NOMO-1 (cell line): ENCODE data around the gene TRMT44.

ENCODE experiments used
- DNase-seq, 2 experiments: peaks; one replicate each; lab custom pipeline; 2025; ENCODE audit not compliant: unreplicated experiment in 2 of 2; lab: John Stamatoyannopoulos, UW

Gene TRMT44

DNA sequence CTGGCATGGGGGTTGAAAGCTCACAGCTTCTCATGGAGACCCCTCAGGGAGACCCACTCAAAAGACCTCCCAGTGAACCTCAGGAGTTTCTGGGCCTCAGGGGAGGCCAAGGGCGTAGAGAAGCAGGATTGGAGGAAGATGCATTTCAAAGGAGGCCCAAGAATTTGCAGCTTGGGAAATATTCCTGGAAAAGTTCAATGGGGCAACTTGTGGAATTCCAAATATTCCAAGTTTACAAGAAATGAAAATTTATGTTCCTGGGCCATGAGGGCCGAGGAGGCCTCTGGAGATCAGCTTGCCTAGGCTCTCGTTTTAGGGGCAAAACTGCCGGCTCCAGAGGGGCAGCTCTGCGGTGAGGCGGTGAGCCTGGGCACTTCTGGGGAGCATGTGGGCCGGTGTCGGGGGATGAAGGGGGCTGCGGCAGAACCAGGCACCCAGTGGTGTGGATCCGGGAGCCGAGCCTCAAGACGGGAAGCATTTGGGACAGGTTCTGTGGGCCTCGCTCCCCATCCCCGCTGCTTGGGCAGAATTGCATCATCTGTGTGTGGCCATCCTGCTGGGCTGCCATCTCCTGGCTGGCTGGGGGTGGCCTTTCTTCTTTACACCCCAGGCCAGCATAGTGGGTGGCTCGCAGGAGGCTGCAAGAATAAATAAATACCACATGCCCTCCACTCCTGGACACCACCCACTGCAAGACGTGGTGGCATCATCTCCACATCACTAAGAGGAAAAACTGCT, 85.0 kb downstream of the TRMT44 start:
- DNase-seq = no peak
